ENCODE results near the gene NYAP1. TPM values are rescaled to one million over a fixed set of nuclear protein-coding genes. Genes with fewer than 3 reads are reported as not detected.

Gene NYAP1
- total RNA-seq, 2 experiments from 2014 or later, result 0.21 to 0.56 TPM

GRCh38 chr7:100472854-100473499 lies 10.8 kb upstream of the NYAP1 start:
- ChIA-PET CTCF (interaction anchor here (0.6 to 2.3 kb wide), 6 partner anchors 69 to 196 kb away, joined by 3 to 8 read pairs (median 4); no protein-coding TSS in a partner anchor), POLR2A (no interaction called here)
- Mint-ChIP-seq H3K27ac (peak overlapping the region; percentile 80), H3K4me1 (peaks cover 55% of the 10 kb centered on the region), H3K4me3 (no peak overlapping the region), H3K36me3 (ENCODE audit: low read depth) (peaks cover 41% of the 10 kb centered on the region), H3K27me3 (no peaks in the 10 kb centered on the region), H3K9me3 (ENCODE audit: low read depth) (no peaks in the 10 kb centered on the region)
- ATAC-seq (no peak), DNase-seq (no peak)
- intact Hi-C loops (cut with DNase I, micrococcal nuclease), result no loop called here

GRCh38 chr7:100475549-100475948 lies 8.2 kb upstream of the NYAP1 start:
- Mint-ChIP-seq H3K27me3 (no peaks in the 10 kb centered on the region), H3K9me3 (ENCODE audit: low read depth) (no peaks in the 10 kb centered on the region), H3K4me3 (peak overlapping the region; percentile 92), H3K36me3 (ENCODE audit: low read depth) (peaks cover 40% of the 10 kb centered on the region), H3K4me1 (peaks cover 50% of the 10 kb centered on the region), H3K27ac (peak overlapping the region; percentile 85)
- ATAC-seq (no peak), DNase-seq (no peak)
- intact Hi-C loops (cut with DNase I, micrococcal nuclease), result no loop called here
- ChIA-PET POLR2A (no interaction called here), CTCF (interaction anchor here (0.7 to 1.0 kb wide), 4 partner anchors 85 to 291 kb away, joined by 3 to 4 read pairs (median 3); no protein-coding TSS in a partner anchor)

GRCh38 chr7:100476101-100476780 lies 7.5 kb upstream of the NYAP1 start:
- ATAC-seq (no peak), DNase-seq (no peak)
- Mint-ChIP-seq H3K4me1 (peaks cover 47% of the 10 kb centered on the region), H3K27ac (peak overlapping the region; percentile 85), H3K36me3 (ENCODE audit: low read depth) (peaks cover 40% of the 10 kb centered on the region), H3K4me3 (peak overlapping the region; percentile 92), H3K27me3 (no peaks in the 10 kb centered on the region), H3K9me3 (ENCODE audit: low read depth) (no peaks in the 10 kb centered on the region)
- CTCF ChIA-PET, result interaction anchor here (0.7 to 1.6 kb wide), 6 partner anchors 26 to 290 kb away, joined by 3 to 13 read pairs (median 4); no protein-coding TSS in a partner anchor
- POLR2A ChIA-PET, result interaction anchor here (0.6 kb wide), 1 partner anchor 79 kb away, joined by 7 read pairs; no protein-coding TSS in a partner anchor
- intact Hi-C loops (cut with DNase I, micrococcal nuclease), result no loop called here

- DNase-seq (peak; percentile 81), ATAC-seq (peak; percentile 17)
- intact Hi-C loops (cut with DNase I, micrococcal nuclease), result loop anchor here in 1 of 2 experiments (1.0 kb wide), 1 partner anchor 8 kb away; no protein-coding TSS in a partner anchor
- CTCF ChIA-PET, result interaction anchor here (0.6 to 1.6 kb wide), 8 partner anchors 12 to 82 kb away, joined by 3 to 13 read pairs (median 4); no protein-coding TSS in a partner anchor
- POLR2A ChIA-PET, result interaction anchor here (0.6 kb wide), 1 partner anchor 78 kb away, joined by 7 read pairs; no protein-coding TSS in a partner anchor
- peaks cover 38% of the 10 kb centered on the region for H3K36me3 Mint-ChIP-seq (ENCODE audit: low read depth)
- H3K4me1 Mint-ChIP-seq, result peaks cover 46% of the 10 kb centered on the region
- peak overlapping the region; percentile 92 for H3K4me3 Mint-ChIP-seq
- no peaks in the 10 kb centered on the region for H3K27me3 Mint-ChIP-seq
- H3K27ac Mint-ChIP-seq, result peak overlapping the region; percentile 8
- no peaks in the 10 kb centered on the region for H3K9me3 Mint-ChIP-seq (ENCODE audit: low read depth)
Observed at GRCh38 chr7:100476903-100477870, 6.5 kb upstream of the NYAP1 start.

- H3K27ac Mint-ChIP-seq, result peak overlapping the region; percentile 94
- peaks cover 38% of the 10 kb centered on the region for H3K36me3 Mint-ChIP-seq (ENCODE audit: low read depth)
- H3K9me3 Mint-ChIP-seq (ENCODE audit: low read depth), result no peaks in the 10 kb centered on the region
- peak overlapping the region; percentile 92 for H3K4me3 Mint-ChIP-seq
- ChIA-PET CTCF (interaction anchor here (0.6 to 1.9 kb wide), 9 partner anchors 9 to 82 kb away, joined by 3 to 15 read pairs (median 4); no protein-coding TSS in a partner anchor), POLR2A (no interaction called here)
- H3K27me3 Mint-ChIP-seq, result no peaks in the 10 kb centered on the region
- intact Hi-C loops (cut with DNase I, micrococcal nuclease), result loop anchor here (1.0 to 2.0 kb wide), 5 partner anchors 9 to 377 kb away; partner anchors contain the start of genes AP4M1 (in 1 of the 2), GIGYF1 (in 1 of the 2), MCM7 (in 1 of the 2) and MEPCE (in 1 of the 2)
- ATAC-seq (no peak), DNase-seq (no peak)
- H3K4me1 Mint-ChIP-seq, result peaks cover 50% of the 10 kb centered on the region
Observed at GRCh38 chr7:100477871-100478267, 5.9 kb upstream of the NYAP1 start.

- ATAC-seq (peak; percentile 79), DNase-seq (peak; percentile 96)
- H3K27ac Mint-ChIP-seq, result peak within 1 kb of the TSS; percentile 94
- ChIA-PET POLR2A (no interaction called here), CTCF (interaction anchor here (0.6 to 2.7 kb wide), 13 partner anchors 9 to 373 kb away, joined by 3 to 15 read pairs (median 4); partner anchors contain the start of genes LRCH4, PPP1R35 and SLC12A9)
- no peaks in the 10 kb centered on the region for H3K9me3 Mint-ChIP-seq (ENCODE audit: low read depth)
- peaks cover 41% of the 10 kb centered on the region for H3K4me1 Mint-ChIP-seq
- intact Hi-C loops (cut with DNase I, micrococcal nuclease), result loop anchor here (1.0 to 2.0 kb wide), 12 partner anchors 43 to 396 kb away; partner anchors contain the start of genes FBXO24 (in 2 of the 2), LRCH4 (in 2 of the 2), AP4M1 (in 1 of the 2) and GIGYF1 (in 1 of the 2)
- H3K4me3 Mint-ChIP-seq, result peak within 1 kb of the TSS; percentile 92
- no peaks in the 10 kb centered on the region for H3K27me3 Mint-ChIP-seq
- H3K36me3 Mint-ChIP-seq (ENCODE audit: low read depth), result peaks cover 32% of the 10 kb centered on the region
Observed at GRCh38 chr7:100478958-100479660, 4.6 kb upstream of the NYAP1 start, which contains the start of gene TSC22D4. Gene TSC22D4, minus strand, starts transcription at chr7:100479214. Its CDS starts 1,176 bp downstream, at chr7:100478038.

- no peak for DNase-seq
- Mint-ChIP-seq H3K27me3 (no peaks in the 10 kb centered on the region), H3K36me3 (ENCODE audit: low read depth) (peaks cover 14% of the 10 kb centered on the region), H3K4me3 (no peak overlapping the region), H3K4me1 (peaks cover 21% of the 10 kb centered on the region), H3K9me3 (ENCODE audit: low read depth) (no peaks in the 10 kb centered on the region), H3K27ac (no peak overlapping the region)
- ATAC-seq, result no peak
- ChIA-PET POLR2A (no interaction called here), CTCF (interaction anchor here (0.9 to 2.7 kb wide), 6 partner anchors 14 to 103 kb away, joined by 3 to 9 read pairs (median 7); no protein-coding TSS in a partner anchor)
- intact Hi-C loops (cut with DNase I, micrococcal nuclease), result no loop called here
Observed at GRCh38 chr7:100481466-100481865, 2.3 kb upstream of the NYAP1 start.

GRCh38 chr7:100482728-100483089 lies 1.0 kb upstream of the NYAP1 start:
- ChIA-PET POLR2A (no interaction called here), CTCF (interaction anchor here (0.6 to 2.1 kb wide), 20 partner anchors 10 to 330 kb away, joined by 3 to 12 read pairs (median 3); partner anchors contain the start of genes AGFG2, FBXO24 and LRCH4)
- Mint-ChIP-seq H3K27ac (peak overlapping the region; percentile 61), H3K9me3 (ENCODE audit: low read depth) (no peaks in the 10 kb centered on the region), H3K36me3 (ENCODE audit: low read depth) (peaks cover 5% of the 10 kb centered on the region), H3K27me3 (no peaks in the 10 kb centered on the region), H3K4me3 (peak overlapping the region; percentile 67), H3K4me1 (peaks cover 15% of the 10 kb centered on the region)
- no peak for ATAC-seq
- DNase-seq, result no peak
- intact Hi-C loops (cut with DNase I, micrococcal nuclease), result loop anchor here (1.0 to 2.0 kb wide), 5 partner anchors 13 to 370 kb away; partner anchors contain the start of genes AGFG2 (in 1 of the 2) and SLC12A9 (in 1 of the 2)

GRCh38 chr7:100483090-100483721 lies 521 bp upstream of the NYAP1 start:
- Mint-ChIP-seq H3K27ac (peak overlapping the region; percentile 61), H3K27me3 (no peaks in the 10 kb centered on the region), H3K36me3 (ENCODE audit: low read depth) (peaks cover 3% of the 10 kb centered on the region), H3K4me1 (peaks cover 15% of the 10 kb centered on the region), H3K4me3 (peak overlapping the region; percentile 67), H3K9me3 (ENCODE audit: low read depth) (no peaks in the 10 kb centered on the region)
- ChIA-PET CTCF (interaction anchor here (0.6 to 2.1 kb wide), 18 partner anchors 10 to 331 kb away, joined by 3 to 12 read pairs (median 3); partner anchors contain the start of genes AGFG2, FBXO24 and LRCH4), POLR2A (no interaction called here)
- intact Hi-C loops (cut with DNase I, micrococcal nuclease), result loop anchor here (1.0 to 2.0 kb wide), 5 partner anchors 14 to 369 kb away; partner anchors contain the start of genes AGFG2 (in 1 of the 2) and SLC12A9 (in 1 of the 2)
- peak; percentile 90 for DNase-seq
- ATAC-seq, result peak; percentile 57

All from activated CD4-positive, alpha-beta T cell treated with anti-CD3 and anti-CD28 coated beads for 36 hours (primary cell).